NOMO-1 (cell line): Measurements from ENCODE around the gene CLEC4C.

Experiments
- DNase-seq, 2 experiments: peaks; one replicate each; lab custom pipeline; 2025; ENCODE audit not compliant: unreplicated experiment in 2 of 2; lab: John Stamatoyannopoulos, UW

CLEC4C gene

GRCh38 chr12:7729746-7730145, 17.4 kb downstream of the CLEC4C start:
- no peak for DNase-seq

DNA sequence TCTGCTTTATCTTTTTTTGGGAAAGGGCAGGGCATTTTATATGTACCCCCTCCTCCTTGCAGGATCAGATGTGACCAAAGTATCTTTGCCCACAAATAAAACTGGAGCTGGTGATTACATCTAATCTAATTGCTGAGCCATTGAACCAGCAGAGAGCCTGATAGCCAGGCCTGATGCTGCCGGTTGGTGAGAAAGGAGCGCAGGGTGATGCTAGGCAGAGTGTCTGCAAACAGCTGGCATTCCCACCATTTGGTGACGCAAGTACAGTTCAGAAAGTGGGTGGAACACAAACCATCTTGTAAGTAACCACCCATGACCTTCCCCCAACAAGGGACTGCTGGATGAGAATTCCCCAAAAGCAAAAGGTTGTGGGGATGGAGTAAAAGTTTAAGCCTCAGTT, 23.2 kb downstream of the CLEC4C start:
- DNase-seq = no peak

GRCh38 chr12:7719946-7720730, 27.0 kb downstream of the CLEC4C start:
- peak; percentile 12 to 39 for DNase-seq

DNA sequence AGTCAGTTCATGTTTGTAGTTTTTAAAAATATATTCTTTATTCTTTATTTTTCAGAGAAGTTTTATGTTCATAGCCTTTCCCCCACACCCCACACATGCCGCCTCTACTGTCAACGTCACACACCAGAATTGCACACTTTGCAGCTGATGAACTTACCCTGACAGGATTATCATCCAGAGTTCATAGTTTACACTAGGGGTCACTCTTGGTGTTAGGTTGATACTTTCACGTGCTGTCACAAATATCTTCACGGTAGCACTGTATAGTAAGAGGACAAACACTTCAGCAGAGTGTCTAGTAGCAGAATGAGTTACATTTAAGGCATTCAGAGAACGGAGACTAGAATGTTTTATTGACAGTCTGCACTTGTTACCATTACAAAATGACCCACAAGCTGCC, 30.8 kb downstream of the CLEC4C start:
- peak; percentile 50 to 68 for DNase-seq

- DNase-seq = no peak
Observed at GRCh38 chr12:7712841-7713442, 34.2 kb downstream of the CLEC4C start.

GRCh38 chr12:7711133-7711532, 36.0 kb downstream of the CLEC4C start, which contains the start of gene DPPA3:
DPPA3 (plus strand) TSS chr12:7711433; CDS start chr12:7711571, 138 bp downstream.
- DNase-seq = no peak

- no peak for DNase-seq
Observed at GRCh38 chr12:7709969-7710675, 37.1 kb downstream of the CLEC4C start.

GRCh38 chr12:7705846-7706245, 41.3 kb downstream of the CLEC4C start:
- no peak for DNase-seq

DNA sequence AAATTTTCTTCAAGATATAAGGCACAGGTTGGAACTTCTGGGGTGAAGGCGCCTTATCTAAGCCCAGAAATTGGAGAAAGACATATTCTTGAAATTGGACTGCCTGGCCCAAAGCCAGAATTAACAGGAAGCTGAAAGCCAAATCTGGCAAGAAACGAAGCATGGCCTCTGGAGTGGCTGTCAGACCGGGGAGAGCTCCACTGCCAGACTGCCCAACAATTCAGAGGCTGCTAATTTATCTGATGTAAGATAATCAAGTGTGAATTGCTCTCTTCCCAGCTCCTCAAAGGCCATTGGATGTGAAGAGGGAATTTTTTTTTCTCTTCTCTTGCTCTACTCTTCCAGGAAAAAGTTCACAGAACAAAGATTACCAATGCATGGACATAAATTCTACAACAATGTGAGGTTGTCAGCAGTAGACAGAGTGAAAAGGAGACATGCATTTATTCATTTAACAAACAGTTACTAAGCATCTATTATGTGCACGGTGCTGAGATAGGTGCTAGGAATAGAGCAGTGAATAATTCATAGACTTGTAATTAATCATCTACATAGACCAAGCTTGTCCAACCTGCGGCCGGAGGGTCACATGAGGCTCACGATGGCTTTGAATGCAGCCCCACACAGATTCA, 51.5 kb downstream of the CLEC4C start, which contains the start of gene GDF3:
Gene GDF3 (minus strand): TSS at position 210 of the 632 bp plus-strand sequence. CDS start 47 bp downstream, at position 163.
- no peak for DNase-seq

DNA sequence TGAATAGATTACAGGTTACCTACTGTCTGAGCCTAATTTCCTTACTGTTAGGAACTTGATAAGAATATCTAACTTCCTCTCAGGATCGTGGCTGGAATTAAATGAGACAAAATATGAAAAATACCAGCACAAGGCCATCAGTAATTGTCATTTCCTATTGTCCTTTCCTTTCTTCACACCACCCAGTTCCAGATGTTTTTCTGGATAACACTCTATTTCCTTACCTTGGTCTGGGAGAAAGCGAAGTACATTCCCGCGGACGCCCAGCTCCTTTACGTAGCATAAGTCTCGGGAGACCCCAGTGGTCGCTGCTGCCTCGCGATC, 52.0 kb downstream of the CLEC4C start:
- DNase-seq = no peak

- DNase-seq = no peak
Observed at GRCh38 chr12:7694556-7695236, 52.5 kb downstream of the CLEC4C start.

DNA sequence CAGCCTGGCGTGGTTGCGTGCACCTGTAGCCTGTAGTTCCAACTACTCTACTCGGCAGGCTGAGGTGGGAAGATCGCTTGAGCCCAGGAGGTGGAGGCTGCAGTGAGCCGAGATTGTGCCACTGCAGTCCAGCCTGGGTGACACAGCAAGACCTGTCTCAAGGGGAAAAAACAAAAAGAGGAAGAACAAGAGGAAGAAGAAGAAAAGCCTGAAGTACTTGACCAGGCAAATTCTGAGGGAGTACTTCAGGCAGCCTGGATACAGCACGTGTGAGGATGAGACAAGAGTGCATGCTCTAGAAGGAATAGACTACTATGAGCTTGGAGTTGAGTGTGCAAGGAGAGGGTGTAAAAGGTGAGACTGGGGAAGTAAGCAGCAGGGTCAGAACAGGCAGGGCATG, 53.4 kb downstream of the CLEC4C start:
- DNase-seq = peak; percentile 26 to 58

- DNase-seq = no peak
Observed at GRCh38 chr12:7681535-7681934, 65.6 kb downstream of the CLEC4C start.
